Measurements from ENCODE around the gene DPP9.

Gene DPP9

GRCh38 chr19:4700693-4700970, 23.0 kb downstream of the DPP9 start:
- Histone ChIP-seq H3K36me3 (ENCODE audit: control insufficient read depth, insufficient read depth, low read length) (peaks cover 41% of the 10 kb centered on the region), H3K27me3 (replicated peaks; ENCODE audit: control insufficient read depth, insufficient read depth, low read length) (no peaks in the 10 kb centered on the region), H3K4me3 (replicated peaks; ENCODE audit: low read depth, low read length) (no peak overlapping the region)
- DNase-seq (ENCODE audit: extremely low read depth, insufficient read length) = no peak
- TF ChIP-seq CTCF (IDR thresholded peaks at IDR 0.05; ENCODE audit: insufficient read depth, low read length, poor library complexity, severe bottlenecking) = no peak

GRCh38 chr19:4699826-4700692, 23.6 kb downstream of the DPP9 start:
- Histone ChIP-seq H3K4me3 (replicated peaks; ENCODE audit: low read depth, low read length) (no peak overlapping the region), H3K36me3 (ENCODE audit: control insufficient read depth, insufficient read depth, low read length) (peaks cover 46% of the 10 kb centered on the region), H3K27me3 (replicated peaks; ENCODE audit: control insufficient read depth, insufficient read depth, low read length) (no peaks in the 10 kb centered on the region)
- DNase-seq (ENCODE audit: extremely low read depth, insufficient read length) = no peak
- TF ChIP-seq CTCF (IDR thresholded peaks at IDR 0.05; ENCODE audit: insufficient read depth, low read length, poor library complexity, severe bottlenecking) = no peak

GRCh38 chr19:4697304-4697703, 26.3 kb downstream of the DPP9 start:
- no peak for TF ChIP-seq CTCF (IDR thresholded peaks at IDR 0.05; ENCODE audit: insufficient read depth, low read length, poor library complexity, severe bottlenecking)
- peaks cover 51% of the 10 kb centered on the region for H3K36me3 ChIP-seq (ENCODE audit: control insufficient read depth, insufficient read depth, low read length)
- DNase-seq (ENCODE audit: extremely low read depth, insufficient read length) = no peak
- H3K27me3 ChIP-seq (replicated peaks; ENCODE audit: control insufficient read depth, insufficient read depth, low read length) = no peaks in the 10 kb centered on the region
- H3K4me3 ChIP-seq (replicated peaks; ENCODE audit: low read depth, low read length) = no peak overlapping the region

- Histone ChIP-seq H3K4me3 (replicated peaks; ENCODE audit: low read depth, low read length) (no peak overlapping the region), H3K36me3 (ENCODE audit: control insufficient read depth, insufficient read depth, low read length) (peaks cover 51% of the 10 kb centered on the region)
- DNase-seq (ENCODE audit: extremely low read depth, insufficient read length) = no peak
Measured at GRCh38 chr19:4695224-4695731, 28.4 kb downstream of the DPP9 start.

GRCh38 chr19:4694211-4694987, 29.2 kb downstream of the DPP9 start:
- H3K4me3 ChIP-seq (replicated peaks; ENCODE audit: low read depth, low read length) = no peak overlapping the region
- no peak for DNase-seq (ENCODE audit: extremely low read depth, insufficient read length)
- H3K36me3 ChIP-seq (ENCODE audit: control insufficient read depth, insufficient read depth, low read length) = peaks cover 49% of the 10 kb centered on the region
- no peaks in the 10 kb centered on the region for H3K27me3 ChIP-seq (replicated peaks; ENCODE audit: control insufficient read depth, insufficient read depth, low read length)
- no peak for TF ChIP-seq CTCF (IDR thresholded peaks at IDR 0.05; ENCODE audit: insufficient read depth, low read length, poor library complexity, severe bottlenecking)

More at GRCh38 chr19:4695224-4695731, 28.4 kb downstream of the DPP9 start:
- H3K27me3 ChIP-seq (replicated peaks; ENCODE audit: control insufficient read depth, insufficient read depth, low read length) = no peaks in the 10 kb centered on the region
- no peak for TF ChIP-seq CTCF (IDR thresholded peaks at IDR 0.05; ENCODE audit: insufficient read depth, low read length, poor library complexity, severe bottlenecking)
